Dedifferentiated amniotic fluid mesenchymal stem cell (primary cell): Measurements from ENCODE around the gene CREB3L2.
"Not testable (repeated sequence)": the region's sequence is repeated elsewhere in the genome, so short reads cannot be mapped to it uniquely, and the experiment has no call there.

Experiments
- DNase-seq: peaks from one replicate; pipeline ENCODE4 v3.0.0-alpha.2; 2016; ENCODE audit errors: extremely low spot score

CREB3L2 gene, protein sequence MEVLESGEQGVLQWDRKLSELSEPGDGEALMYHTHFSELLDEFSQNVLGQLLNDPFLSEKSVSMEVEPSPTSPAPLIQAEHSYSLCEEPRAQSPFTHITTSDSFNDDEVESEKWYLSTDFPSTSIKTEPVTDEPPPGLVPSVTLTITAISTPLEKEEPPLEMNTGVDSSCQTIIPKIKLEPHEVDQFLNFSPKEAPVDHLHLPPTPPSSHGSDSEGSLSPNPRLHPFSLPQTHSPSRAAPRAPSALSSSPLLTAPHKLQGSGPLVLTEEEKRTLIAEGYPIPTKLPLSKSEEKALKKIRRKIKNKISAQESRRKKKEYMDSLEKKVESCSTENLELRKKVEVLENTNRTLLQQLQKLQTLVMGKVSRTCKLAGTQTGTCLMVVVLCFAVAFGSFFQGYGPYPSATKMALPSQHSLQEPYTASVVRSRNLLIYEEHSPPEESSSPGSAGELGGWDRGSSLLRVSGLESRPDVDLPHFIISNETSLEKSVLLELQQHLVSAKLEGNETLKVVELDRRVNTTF

DNA sequence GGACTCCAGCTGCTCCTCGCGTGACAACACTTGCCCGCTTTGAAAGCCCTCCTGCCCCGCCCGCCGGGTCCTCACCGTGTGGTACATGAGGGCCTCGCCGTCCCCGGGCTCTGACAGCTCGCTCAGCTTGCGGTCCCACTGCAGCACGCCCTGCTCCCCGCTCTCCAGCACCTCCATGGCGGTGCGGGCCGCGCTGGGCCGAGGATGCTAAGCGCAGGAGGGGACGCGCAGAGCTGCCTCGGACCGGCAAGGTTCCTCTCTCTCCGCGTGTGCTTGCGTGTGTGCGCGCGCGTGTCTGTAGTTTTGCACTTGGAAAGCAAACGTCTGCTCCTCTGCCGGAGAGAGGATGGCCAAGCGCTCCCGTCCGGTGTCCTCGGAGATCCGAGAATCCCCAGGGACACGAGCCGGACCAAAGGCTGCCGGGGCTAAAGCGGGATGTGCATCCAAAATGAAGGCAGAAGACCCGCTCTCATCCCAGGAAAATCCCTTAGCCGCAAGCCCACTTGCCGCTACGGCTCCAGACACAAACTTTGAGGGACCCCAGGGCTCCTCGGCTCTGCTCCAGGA lies at the start of gene CREB3L2:
Gene CREB3L2, minus strand, starts transcription at position 558 of the 567 bp plus-strand sequence. Its CDS starts 381 bp downstream, at position 177.
- DNase-seq = peak; percentile 57

DNA sequence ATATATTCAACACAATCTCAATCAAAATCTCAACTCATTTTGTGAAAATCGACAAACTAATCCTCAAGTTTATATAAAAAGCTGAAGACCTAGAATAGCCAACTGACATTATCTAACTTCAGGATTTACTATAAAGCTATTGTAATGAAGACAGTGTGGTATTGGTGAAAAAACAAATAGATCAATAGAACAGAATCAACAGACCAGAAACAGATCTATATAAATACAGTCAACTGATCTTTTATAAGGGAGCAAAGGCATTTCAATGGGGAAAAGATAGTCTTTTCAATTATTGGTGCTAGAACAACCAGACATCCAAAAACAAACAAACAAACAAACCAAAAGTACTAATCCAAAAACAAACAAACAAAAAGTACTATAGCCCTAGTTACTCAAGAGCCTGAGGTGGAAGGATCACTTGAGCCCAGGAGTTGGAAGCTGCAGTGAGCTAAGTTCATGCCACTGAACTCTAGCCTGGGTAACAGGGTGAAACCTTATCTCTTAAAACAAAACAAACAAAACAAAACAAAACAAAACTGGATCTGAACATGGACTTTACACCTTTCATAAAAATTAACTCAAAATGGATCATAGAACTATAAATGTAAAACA lies 47.7 kb upstream of the CREB3L2 start:
- DNase-seq = no peak

DNA sequence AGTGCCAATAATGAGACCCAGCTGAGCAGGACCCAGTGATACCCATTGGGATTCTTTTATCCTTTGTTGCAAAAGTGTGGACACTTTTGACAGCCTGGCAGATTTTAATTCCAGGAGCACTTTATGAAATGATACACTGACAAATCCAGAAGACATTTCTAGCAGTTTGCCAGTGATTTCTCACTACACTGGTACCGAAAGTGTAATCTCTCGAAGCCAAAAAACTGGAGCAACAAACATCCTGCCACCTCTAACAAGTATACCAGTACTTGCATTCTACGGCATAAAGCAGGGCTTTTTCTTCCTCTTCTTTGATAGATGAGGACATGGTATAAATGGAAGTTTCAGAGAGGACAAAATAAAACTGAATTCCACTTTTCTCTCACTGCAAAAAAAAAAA lies 46.0 kb upstream of the CREB3L2 start:
- no peak for DNase-seq

DNA sequence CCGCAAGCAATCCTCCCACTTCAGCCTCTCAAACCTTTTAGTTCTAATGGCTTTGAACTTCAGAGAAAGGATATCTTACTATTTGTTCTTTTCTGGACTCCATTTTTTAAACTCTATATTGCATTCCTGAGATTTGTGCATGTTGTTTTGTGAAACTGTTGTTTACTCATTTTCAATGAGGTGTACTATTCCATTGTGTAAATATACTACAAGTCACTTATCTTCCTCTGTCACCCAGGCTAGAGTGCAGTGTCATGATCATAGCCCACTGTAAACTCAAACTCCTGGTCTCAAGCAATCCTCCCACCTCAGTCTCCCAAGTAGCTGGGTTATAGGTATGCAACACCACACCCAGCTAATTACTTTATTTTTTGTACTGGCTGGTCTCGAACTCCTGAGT lies 43.0 kb upstream of the CREB3L2 start:
- no peak for DNase-seq

DNA sequence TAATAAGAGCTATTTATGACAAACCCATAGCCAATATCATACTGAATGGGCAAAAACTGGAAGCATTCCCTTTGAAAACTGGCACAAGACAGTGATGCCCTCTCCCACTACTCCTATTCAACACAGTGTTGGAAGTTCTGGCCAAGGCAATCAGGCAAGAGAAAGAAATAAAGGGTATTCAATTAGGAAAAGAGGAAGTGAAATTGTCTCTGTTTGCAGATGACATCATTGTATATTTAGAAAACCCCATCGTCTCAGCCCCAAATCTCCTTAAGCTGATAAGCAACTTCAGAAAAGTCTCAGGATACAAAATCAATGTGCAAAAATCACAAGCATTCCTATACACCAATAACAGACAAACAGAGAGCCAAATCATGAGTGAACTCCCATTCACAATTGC lies 38.2 kb upstream of the CREB3L2 start:
- DNase-seq = not testable (repeated sequence)

DNA sequence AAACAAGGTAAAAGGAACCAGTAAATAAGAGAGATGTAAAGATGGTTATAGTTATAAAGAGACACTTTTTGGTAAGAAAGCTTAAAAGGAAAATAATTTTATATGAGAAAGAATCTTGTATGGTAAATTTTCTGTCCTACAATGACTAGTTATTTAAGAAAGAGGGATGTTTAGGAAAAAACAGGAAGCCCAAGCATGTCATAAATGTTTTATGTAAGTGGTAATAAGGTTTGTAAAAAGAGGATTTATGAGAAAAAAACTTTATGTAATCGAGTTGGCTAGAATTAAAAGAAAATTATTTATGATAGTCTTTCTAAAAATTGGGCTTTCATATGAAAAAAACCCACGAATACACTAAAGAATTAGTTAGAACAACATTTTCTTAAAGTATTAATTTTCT lies 34.2 kb upstream of the CREB3L2 start:
- no peak for DNase-seq

DNA sequence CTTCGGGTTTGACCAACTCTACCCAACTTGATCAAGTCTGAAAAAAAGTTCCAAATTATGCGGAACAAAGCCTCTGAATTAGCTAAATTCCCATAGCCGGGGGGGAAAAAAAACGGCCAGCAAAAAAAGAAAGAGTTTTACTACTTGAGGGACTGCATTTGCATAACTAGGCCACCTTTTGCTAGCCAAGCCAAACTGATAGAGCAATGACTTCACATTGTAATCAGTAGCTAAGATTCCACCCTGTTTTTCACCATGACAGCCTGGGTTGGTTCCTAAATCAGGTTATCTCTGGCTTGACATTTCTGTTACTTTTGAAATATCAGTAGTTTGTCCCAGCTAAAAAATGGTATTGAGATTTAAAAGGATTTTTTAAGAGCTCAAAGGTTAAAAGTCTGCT lies 31.4 kb upstream of the CREB3L2 start:
- no peak for DNase-seq

DNA sequence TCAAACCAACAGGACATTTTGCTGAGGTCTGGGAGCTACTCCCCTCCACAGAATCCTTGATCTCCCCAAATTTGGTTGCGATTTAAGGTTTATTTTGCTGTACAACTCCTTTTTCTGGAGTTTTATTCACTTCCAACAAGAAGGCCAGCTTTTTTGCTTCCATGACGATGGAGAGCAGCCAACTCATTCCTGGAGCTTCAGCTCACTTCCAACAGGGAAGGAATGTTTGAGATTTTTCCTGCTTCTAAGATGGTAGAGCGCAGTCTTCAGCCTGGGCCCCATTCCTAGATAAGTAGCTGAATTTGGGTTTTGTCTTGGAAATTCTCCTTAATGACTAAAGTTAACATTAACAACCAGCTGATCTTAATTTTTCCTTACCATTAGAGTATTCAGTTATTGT lies 30.9 kb upstream of the CREB3L2 start:
- DNase-seq = no peak

DNA sequence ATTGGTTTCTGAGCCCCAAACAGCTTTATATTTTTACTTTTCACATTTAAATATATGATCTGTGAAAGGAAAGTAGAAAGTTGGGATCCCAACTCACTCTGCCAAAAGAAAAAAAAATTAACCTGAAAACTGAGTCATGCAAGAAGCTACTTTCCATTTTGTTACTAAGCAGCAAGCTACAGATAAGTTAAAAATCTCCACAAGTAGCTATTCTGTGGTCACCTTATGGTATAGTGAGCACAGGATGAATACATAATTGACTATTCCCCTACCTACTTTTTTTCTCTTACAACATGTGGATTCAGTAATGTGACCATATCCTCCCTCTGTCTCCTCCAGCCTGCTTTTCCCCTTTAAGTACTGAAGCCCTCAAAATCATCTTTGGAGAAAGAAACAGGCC lies 30.3 kb upstream of the CREB3L2 start:
- DNase-seq = no peak

DNA sequence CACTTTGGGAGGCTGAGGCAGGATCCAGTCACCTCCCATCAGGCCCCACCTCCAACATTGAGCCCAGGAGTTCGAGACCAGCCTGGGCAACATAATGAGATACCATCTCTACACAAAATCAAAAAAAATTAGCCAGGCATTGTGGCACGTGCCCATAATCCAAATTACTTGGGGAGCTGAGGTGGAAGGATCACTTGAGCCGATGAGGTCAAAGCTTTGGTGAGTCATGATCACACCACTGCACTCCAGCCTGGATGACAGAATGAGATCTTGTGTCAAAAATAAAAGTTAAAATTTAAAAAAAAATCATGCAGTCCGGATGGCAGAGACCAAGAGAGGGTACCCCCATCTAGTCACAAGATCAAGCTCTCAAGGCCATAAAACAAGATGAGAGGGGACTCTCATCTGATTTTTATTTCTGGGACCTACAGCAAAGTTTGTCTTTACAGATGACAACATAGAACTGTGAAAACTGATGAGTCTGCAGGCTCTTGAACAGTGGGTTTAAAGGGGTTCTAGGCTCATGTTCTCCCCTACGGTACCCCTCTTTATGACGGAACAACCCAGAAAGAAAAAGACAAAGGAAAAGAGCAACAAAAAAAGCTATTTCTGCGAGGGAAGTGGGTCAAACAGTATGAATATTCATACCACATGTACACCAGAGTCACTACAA lies 28.9 kb upstream of the CREB3L2 start:
- no peak for DNase-seq

DNA sequence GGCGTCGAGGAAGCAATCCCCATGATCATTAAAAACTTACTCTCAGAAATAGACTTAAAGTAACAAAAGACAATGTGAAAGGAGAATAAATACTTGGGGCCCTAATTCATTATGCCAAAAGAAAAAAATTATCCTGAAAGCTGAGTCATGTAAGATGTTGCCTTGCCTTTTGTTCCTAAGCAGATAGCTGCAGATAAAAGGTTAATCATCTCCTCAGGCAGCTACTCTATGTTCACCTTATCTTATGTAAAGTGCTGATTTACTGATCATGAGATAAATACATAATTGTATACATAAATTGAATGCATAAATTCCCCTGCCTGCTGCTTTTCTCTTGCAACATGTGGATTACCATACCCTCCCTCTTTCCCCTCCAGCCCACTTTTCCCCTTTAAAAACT lies 28.1 kb upstream of the CREB3L2 start:
- DNase-seq = no peak

DNA sequence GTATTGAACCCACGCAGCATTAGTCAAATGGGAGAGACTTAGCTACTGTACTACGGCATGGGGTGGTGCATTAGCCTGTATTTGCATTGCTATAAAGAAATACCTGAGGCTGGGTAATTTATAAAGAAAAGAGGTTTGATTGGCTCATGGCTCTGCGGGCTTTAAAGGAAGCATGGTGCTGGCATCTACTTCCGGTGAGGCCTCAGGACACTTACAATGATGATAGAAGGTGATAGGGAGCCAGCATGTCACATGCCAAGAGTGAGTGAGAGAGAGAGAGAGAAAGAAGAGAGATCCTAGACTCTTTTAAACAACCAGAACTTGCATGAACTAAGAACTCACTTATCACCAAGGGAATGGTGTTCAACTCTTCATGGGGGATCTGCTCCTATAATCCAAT lies 27.2 kb upstream of the CREB3L2 start:
- DNase-seq = no peak

DNA sequence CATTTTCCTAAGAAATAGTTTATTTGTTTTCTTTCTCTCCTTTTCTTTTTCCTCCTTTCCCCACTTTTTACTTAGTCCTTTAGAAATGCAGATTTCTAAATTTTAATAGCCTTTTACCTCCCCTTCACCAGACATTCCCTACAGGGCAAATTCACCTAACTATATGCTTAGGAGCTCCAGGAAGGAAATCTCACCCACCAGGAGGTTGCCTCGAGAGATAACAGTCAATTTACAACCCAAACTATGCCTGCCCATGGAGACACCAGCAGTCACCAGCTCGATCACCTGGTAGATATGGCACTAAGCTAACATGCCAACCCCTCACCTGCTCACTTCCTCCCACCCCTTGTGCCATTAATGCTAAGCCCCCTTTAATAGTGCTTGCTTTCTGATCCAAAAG lies 25.2 kb upstream of the CREB3L2 start:
- no peak for DNase-seq

DNA sequence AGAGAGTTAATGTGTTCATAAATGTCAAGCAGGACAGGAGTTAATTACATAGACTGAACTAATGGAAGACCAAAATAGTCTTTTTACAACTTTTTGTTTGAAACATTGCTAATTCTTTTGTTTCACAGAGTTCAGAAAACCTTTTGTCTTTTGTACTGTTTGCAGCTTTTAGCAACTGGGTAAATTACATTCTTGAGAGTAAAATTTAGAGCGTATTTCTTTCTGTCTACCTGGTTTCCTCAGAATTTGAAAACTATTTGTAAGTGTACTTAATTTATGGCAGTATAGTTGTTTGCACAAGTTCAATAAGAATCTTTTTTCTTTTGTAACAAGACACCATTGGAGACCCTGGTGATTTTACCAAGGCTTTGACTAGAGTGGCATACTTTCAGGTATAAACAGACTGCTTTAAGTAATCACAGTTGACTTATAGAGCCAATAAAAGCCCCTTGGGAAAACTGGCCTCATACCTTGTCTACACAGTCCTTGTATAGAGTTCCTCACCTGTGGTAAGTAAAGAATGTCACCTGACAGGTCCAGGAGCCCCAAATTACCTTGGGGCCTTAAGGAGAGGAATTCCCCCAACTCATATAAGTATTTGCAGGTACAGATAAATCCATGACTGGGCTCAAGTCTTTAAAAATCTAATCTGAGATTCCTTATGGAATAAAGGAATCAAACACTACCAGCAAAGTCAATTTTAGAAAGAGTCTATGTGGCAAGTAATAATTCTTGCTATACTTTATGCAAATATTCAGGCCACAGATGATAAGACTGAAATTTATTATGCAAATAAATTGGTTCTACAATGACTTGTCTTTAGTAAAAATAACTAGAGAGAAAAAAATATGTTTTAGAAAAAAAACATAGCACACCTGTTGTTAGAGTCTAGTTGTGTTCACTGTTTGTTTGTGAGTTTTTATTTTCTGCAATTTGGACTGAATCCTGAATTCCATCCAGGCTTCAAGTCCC lies 23.6 kb upstream of the CREB3L2 start:
- DNase-seq = no peak

DNA sequence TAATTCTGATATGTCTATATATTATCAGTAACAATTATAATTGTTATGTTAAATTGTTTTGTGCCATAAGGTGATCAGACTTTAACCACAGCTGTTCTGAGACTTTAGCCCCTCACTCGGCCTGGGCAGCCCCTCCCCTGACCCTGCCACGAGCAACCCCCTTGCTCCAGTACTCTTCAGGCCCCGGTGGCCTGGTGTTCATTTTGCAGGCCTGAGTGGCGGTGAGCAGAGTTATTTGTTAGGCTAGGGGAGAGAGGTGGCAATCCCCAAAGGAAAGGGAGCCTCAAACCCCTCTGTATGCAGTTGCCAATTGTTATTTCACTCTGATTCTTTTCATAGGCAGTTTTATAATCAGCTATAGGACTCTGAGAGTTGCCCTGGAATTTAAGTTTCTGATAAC lies 22.9 kb upstream of the CREB3L2 start:
- no peak for DNase-seq

DNA sequence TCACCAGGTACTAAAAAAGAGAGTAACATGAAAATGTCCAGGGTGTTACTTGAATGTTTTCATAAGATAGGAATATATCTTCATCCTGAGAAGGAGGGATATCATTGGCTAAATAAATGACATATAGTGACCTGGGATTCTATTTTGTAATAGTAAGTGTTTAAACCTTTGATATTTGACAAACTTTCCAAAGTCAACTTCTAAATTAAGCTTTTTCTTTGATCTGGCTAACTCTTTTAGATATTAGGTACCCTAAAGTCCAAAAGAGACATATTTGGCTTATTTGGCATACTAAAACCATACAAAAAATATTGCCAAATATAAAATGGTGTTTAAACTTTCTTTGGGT lies 22.4 kb upstream of the CREB3L2 start:
- no peak for DNase-seq

DNA sequence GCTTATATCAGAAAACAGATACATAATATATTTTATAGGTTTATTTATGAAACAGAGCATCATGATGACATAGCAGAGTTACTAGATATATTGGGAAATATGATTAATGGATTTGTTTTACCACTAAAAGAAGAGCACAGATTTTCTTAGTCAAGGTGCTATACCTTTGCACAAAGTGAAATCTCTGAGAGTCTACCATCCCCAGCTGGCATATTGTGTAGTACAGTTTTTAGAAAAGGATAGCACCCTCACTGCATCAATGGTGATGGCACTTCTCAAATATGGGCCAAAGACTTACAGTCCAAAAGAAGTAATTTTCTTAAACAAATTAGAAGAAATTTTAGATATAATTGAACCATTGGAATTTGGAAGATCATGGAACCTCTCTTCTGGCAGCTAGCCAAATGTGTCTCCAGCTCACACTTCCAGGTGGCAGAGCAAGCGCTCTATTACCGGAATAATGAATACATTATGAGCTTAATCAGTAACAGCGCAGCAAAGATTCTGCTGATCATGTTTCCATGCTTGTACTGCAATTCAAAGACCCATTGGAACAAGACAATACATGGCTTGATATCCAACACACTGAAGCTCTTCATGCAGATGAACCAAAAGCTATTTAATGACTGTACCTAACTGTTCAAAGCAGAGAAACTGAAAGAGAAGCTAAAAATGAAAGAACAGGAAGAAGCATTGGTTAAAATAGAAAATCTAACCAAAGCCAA lies 21.9 kb upstream of the CREB3L2 start:
- no peak for DNase-seq

DNA sequence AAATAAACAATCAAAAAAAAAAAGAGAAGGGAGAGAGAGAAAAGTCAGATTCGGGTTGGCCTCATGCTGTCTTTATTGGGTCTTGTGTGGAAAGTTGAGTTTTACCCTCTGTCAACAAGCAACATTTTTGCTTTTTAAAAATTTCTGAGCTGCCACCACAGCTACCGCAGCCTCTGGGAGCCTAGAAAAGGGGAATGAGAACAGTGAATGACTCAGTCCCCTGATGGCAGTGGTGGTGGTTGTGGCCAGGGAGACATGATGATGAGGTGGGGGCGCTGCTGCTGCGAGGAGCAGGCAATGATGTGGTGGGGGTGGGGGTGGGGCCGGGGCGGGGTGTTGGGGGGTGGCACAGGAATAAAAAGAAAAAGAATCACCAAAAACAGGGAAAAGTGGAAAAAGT lies 20.0 kb upstream of the CREB3L2 start:
- DNase-seq = no peak

DNA sequence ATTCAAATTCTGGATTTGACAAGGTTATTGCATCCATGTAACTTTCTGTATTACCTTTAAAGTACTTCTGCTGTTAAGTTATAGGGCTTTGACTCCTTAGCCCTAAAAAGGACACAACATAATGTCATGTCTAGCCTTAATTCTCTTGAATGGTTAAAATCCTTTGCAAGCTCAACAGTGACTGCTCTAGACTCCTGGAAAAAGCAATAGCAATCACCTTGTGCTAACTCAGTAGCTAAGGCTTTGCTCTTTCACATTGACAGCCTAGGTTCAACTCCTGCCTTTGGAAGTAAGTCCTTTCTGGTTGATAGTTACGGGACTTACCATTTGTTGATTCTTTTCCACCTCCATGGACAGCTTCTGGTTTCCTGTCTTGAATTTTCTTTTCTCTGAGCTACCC lies 16.1 kb upstream of the CREB3L2 start:
- DNase-seq = no peak

DNA sequence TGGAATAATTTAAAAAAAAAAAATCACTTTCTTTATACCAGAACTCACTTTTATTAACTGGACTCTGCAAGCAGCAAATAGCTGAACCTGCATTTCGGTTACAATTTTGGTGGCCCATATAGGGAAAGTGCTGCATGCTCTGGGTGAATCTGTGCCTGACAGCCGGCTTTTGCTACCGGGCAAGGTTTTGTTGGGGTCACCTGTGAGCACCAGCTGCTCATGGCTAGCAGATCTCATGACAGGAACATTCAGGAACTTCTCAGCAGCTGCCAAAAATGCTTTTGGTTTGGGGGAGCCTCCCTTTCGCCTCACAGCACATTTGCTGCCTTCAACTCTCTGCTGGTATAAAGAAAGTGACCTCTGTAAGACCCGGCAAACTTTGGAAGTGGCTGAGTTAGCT lies 13.2 kb upstream of the CREB3L2 start:
- DNase-seq = no peak

DNA sequence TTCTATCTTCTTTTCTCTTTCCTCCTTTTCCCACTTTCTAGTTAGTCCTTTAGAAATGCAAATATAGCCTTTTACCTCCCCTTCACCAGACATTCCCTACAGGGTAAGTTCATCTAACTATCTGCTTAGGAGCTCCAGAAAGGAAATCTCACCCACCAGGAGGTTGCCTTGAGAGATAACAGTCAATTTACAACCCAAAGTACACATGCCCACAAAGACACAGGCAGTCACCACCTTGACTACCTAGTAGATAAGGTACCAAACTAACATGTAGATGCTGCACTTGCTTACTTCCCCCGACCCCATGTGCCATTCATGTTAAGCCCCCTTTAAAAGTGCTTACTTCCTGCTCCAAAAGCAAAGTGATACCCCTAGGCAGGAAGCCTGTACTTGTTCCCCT lies 12.8 kb upstream of the CREB3L2 start:
- DNase-seq = no peak
